GM23338 (cell line): ENCODE data around the gene TPM1. TPM values are rescaled to one million over a fixed set of nuclear protein-coding genes. Genes with fewer than 3 reads are reported as not detected.
A peak's percentile ranks its signal among the peaks of the same experiment; 100 is the strongest.

Source experiments
- ATAC-seq: fragments of 200-7000 bp; cut with Tn5 transposase; 3 replicates; pipeline ENCODE4 v1.9.1; 2020
- DNase-seq: peaks from one replicate; pipeline ENCODE4 v3.0.0-alpha.2; 2015; ENCODE audit warnings: low spot score
- H2AFZ ChIP-seq: fragments of 200-600 bp; sonication (generic); 2 replicates; pipeline ENCODE4 v1.8.0; 2016; ENCODE audit warnings: antibody characterized with exemption, mild to moderate bottlenecking, moderate library complexity
- H3F3A ChIP-seq: fragments of 200-600 bp; sonication (generic); replicated peaks from 2 replicates; pipeline ENCODE4 v1.8.0; 2017; ENCODE audit warnings: antibody characterized with exemption, mixed run types, low read depth
- H3K27ac ChIP-seq: fragments of 200-600 bp; sonication (generic); 2 replicates; pipeline ENCODE4 v1.6.1; 2016; ENCODE audit warnings: low read depth
- H3K27me3 ChIP-seq: fragments of 200-600 bp; sonication (generic); 2 replicates; pipeline ENCODE4 v1.8.0; 2016; ENCODE audit warnings: mild to moderate bottlenecking, mixed run types, moderate library complexity; ENCODE audit not compliant: insufficient read depth
- H3K36me3 ChIP-seq: fragments of 200-600 bp; sonication (generic); 2 replicates; pipeline ENCODE4 v1.8.0; 2016; ENCODE audit warnings: mild to moderate bottlenecking; ENCODE audit not compliant: insufficient read depth
- H3K4me1 ChIP-seq: fragments of 200-600 bp; sonication (generic); 2 replicates; pipeline ENCODE4 v1.8.0; 2016; ENCODE audit warnings: mild to moderate bottlenecking, moderate library complexity; ENCODE audit not compliant: insufficient read depth
- H3K4me2 ChIP-seq: fragments of 200-600 bp; sonication (generic); 2 replicates; pipeline ENCODE4 v1.7.1; 2017; ENCODE audit warnings: mixed run types
- H3K4me3 ChIP-seq: fragments of 200-600 bp; sonication (generic); 2 replicates; pipeline ENCODE4 v1.6.1; 2016; ENCODE audit warnings: mixed run types
- H3K79me2 ChIP-seq: fragments of 200-600 bp; sonication (generic); replicated peaks from 2 replicates; pipeline ENCODE4 v1.8.0; 2017; ENCODE audit warnings: mild to moderate bottlenecking; ENCODE audit not compliant: insufficient read depth
- H3K9me2 ChIP-seq: fragments of 200-600 bp; sonication (generic); 2 replicates; pipeline ENCODE4 v1.8.0; 2017; ENCODE audit not compliant: insufficient read depth
- H4K20me1 ChIP-seq: fragments of 200-600 bp; sonication (generic); replicated peaks from 2 replicates; pipeline ENCODE4 v1.8.0; 2017; ENCODE audit warnings: mild to moderate bottlenecking; ENCODE audit not compliant: insufficient read depth
- H3K27ac Mint-ChIP-seq: 2 replicates; pipeline ENCODE4 v1.8.0; 2020; ENCODE audit warnings: inconsistent platforms, mild to moderate bottlenecking, moderate library complexity, mixed read lengths
- H3K27me3 Mint-ChIP-seq: 3 replicates; pipeline ENCODE4 v1.8.0; 2022; ENCODE audit warnings: low read depth, mild to moderate bottlenecking, moderate library complexity, mixed read lengths, inconsistent platforms; ENCODE audit not compliant: insufficient read depth, poor library complexity
- H3K36me3 Mint-ChIP-seq: 3 replicates; pipeline ENCODE4 v1.8.0; 2021; ENCODE audit warnings: low read depth, mild to moderate bottlenecking, inconsistent platforms, moderate library complexity, mixed read lengths
- H3K4me1 Mint-ChIP-seq: 3 replicates; pipeline ENCODE4 v1.8.0; 2020; ENCODE audit warnings: mild to moderate bottlenecking, inconsistent platforms, mixed read lengths
- H3K4me3 Mint-ChIP-seq: 3 replicates; pipeline ENCODE4 v1.8.0; 2021; ENCODE audit warnings: moderate library complexity, mild to moderate bottlenecking, inconsistent platforms, mixed read lengths
- H3K9me3 Mint-ChIP-seq: 3 replicates; pipeline ENCODE4 v1.8.0; 2020; ENCODE audit warnings: moderate library complexity, mild to moderate bottlenecking, inconsistent platforms, mixed read lengths
- CREB1 ChIP-seq: fragments of 250-450 bp; sonication (Bioruptor Pico); IDR thresholded peaks from 2 replicates; pipeline ENCODE4 v1.5.0; 2020; ENCODE audit warnings: low read depth, mild to moderate bottlenecking, moderate library complexity
- EZH2 ChIP-seq: fragments of 200-600 bp; sonication (generic); IDR thresholded peaks from one replicate; pipeline ENCODE4 v1.8.0; 2017; ENCODE audit warnings: antibody characterized with exemption, mild to moderate bottlenecking, low read depth; ENCODE audit not compliant: unreplicated experiment
- EZH2phosphoT487 ChIP-seq: fragments of 200-600 bp; sonication (generic); IDR thresholded peaks from one replicate; pipeline ENCODE4 v1.8.1; 2018; ENCODE audit warnings: antibody characterized with exemption; ENCODE audit not compliant: unreplicated experiment
- NANOG ChIP-seq: IDR thresholded peaks from 2 replicates; pipeline ENCODE4 v1.6.1; 2016; ENCODE audit warnings: antibody characterized with exemption, borderline replicate concordance
- POLR2AphosphoS5 ChIP-seq: IDR thresholded peaks from 2 replicates; pipeline ENCODE4 v1.6.1; 2016; ENCODE audit warnings: antibody characterized with exemption, low read depth
- ZNF331 ChIP-seq: fragments of 250-450 bp; sonication (Bioruptor Pico); IDR thresholded peaks from 2 replicates; pipeline ENCODE4 v1.5.0; 2020; ENCODE audit warnings: low read depth, mild to moderate bottlenecking, moderate library complexity
- polyA plus RNA-seq: library from polyadenylated mRNA; unstranded; fragments of >200 nt; fragmentation: Nextera tagmentation; extraction: Ambion mirVana; gene quantifications from 2 replicates; pipeline ENCODE4 v1.2.1, GENCODE V29; 2016
- total RNA-seq: library from RNA; depleted of rRNA; stranded (reverse); fragments of >200 nt; shearing (Covaris generic); gene quantifications from 2 replicates; pipeline ENCODE4 v1.2.3, GENCODE V29; 2014
- TF ChIP-seq, protein P1 (sequence below), 2 experiments: fragments of 200-600 bp in 1 of 2; sonication (generic) in 1 of 2; conservative IDR thresholded peaks; 2 replicates each; pipeline versions ENCODE4 v1.5.1 to v1.6.1; 2016 to 2017; ENCODE audit warnings: antibody characterized with exemption in 2 of 2, low read depth in 2 of 2, mild to moderate bottlenecking in 2 of 2, moderate library complexity in 1 of 2
- TF ChIP-seq, protein P2 (sequence below): IDR thresholded peaks from one replicate; pipeline ENCODE4 v1.6.1; 2018; ENCODE audit warnings: antibody characterized with exemption; ENCODE audit not compliant: unreplicated experiment
- TF ChIP-seq, protein P3 (sequence below): fragments of 250-450 bp; sonication (Bioruptor Pico); IDR thresholded peaks from 2 replicates; pipeline ENCODE4 v1.5.0; 2020; ENCODE audit warnings: mild to moderate bottlenecking, moderate library complexity

Gene TPM1
- total and polyA plus RNA-seq, 2 experiments from 2014 or later, result 449 to 913 TPM

- Histone ChIP-seq H2AFZ (peak overlapping the region; percentile 65; the same call in 1 of the 2 replicates), H3K27me3 (no peaks in the 10 kb centered on the region), H3K4me3 (no peak overlapping the region), H3F3A (0 out of 2 replicates have a peak, but pooled peaks cover 5% of the 10 kb centered on the region), H3K27ac (no peak overlapping the region; the same call in 1 of the 2 replicates), H3K4me2 (no peak overlapping the region), H3K36me3 (no peaks in the 10 kb centered on the region), H3K79me2 (no peaks in the 10 kb centered on the region), H3K4me1 (peaks cover 11% of the 10 kb centered on the region; the same call in 1 of the 2 replicates), H4K20me1 (no peaks in the 10 kb centered on the region), H3K9me2 (no peaks in the 10 kb centered on the region)
- TF ChIP-seq ZNF331 (CRISPR knock-in tag) (no peak), NANOG (no peak), EZH2 (no peak), EZH2phosphoT487 (no peak), CREB1 (CRISPR knock-in tag) (no peak), POLR2AphosphoS5 (no peak)
- TF ChIP-seq, protein P1, sequence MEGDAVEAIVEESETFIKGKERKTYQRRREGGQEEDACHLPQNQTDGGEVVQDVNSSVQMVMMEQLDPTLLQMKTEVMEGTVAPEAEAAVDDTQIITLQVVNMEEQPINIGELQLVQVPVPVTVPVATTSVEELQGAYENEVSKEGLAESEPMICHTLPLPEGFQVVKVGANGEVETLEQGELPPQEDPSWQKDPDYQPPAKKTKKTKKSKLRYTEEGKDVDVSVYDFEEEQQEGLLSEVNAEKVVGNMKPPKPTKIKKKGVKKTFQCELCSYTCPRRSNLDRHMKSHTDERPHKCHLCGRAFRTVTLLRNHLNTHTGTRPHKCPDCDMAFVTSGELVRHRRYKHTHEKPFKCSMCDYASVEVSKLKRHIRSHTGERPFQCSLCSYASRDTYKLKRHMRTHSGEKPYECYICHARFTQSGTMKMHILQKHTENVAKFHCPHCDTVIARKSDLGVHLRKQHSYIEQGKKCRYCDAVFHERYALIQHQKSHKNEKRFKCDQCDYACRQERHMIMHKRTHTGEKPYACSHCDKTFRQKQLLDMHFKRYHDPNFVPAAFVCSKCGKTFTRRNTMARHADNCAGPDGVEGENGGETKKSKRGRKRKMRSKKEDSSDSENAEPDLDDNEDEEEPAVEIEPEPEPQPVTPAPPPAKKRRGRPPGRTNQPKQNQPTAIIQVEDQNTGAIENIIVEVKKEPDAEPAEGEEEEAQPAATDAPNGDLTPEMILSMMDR (conservative IDR thresholded peaks at IDR 0.05; ENCODE audit: low read depth in 2 of 2), result no peak
- TF ChIP-seq, protein P2, sequence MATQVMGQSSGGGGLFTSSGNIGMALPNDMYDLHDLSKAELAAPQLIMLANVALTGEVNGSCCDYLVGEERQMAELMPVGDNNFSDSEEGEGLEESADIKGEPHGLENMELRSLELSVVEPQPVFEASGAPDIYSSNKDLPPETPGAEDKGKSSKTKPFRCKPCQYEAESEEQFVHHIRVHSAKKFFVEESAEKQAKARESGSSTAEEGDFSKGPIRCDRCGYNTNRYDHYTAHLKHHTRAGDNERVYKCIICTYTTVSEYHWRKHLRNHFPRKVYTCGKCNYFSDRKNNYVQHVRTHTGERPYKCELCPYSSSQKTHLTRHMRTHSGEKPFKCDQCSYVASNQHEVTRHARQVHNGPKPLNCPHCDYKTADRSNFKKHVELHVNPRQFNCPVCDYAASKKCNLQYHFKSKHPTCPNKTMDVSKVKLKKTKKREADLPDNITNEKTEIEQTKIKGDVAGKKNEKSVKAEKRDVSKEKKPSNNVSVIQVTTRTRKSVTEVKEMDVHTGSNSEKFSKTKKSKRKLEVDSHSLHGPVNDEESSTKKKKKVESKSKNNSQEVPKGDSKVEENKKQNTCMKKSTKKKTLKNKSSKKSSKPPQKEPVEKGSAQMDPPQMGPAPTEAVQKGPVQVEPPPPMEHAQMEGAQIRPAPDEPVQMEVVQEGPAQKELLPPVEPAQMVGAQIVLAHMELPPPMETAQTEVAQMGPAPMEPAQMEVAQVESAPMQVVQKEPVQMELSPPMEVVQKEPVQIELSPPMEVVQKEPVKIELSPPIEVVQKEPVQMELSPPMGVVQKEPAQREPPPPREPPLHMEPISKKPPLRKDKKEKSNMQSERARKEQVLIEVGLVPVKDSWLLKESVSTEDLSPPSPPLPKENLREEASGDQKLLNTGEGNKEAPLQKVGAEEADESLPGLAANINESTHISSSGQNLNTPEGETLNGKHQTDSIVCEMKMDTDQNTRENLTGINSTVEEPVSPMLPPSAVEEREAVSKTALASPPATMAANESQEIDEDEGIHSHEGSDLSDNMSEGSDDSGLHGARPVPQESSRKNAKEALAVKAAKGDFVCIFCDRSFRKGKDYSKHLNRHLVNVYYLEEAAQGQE, result no peak
- TF ChIP-seq, protein P3, sequence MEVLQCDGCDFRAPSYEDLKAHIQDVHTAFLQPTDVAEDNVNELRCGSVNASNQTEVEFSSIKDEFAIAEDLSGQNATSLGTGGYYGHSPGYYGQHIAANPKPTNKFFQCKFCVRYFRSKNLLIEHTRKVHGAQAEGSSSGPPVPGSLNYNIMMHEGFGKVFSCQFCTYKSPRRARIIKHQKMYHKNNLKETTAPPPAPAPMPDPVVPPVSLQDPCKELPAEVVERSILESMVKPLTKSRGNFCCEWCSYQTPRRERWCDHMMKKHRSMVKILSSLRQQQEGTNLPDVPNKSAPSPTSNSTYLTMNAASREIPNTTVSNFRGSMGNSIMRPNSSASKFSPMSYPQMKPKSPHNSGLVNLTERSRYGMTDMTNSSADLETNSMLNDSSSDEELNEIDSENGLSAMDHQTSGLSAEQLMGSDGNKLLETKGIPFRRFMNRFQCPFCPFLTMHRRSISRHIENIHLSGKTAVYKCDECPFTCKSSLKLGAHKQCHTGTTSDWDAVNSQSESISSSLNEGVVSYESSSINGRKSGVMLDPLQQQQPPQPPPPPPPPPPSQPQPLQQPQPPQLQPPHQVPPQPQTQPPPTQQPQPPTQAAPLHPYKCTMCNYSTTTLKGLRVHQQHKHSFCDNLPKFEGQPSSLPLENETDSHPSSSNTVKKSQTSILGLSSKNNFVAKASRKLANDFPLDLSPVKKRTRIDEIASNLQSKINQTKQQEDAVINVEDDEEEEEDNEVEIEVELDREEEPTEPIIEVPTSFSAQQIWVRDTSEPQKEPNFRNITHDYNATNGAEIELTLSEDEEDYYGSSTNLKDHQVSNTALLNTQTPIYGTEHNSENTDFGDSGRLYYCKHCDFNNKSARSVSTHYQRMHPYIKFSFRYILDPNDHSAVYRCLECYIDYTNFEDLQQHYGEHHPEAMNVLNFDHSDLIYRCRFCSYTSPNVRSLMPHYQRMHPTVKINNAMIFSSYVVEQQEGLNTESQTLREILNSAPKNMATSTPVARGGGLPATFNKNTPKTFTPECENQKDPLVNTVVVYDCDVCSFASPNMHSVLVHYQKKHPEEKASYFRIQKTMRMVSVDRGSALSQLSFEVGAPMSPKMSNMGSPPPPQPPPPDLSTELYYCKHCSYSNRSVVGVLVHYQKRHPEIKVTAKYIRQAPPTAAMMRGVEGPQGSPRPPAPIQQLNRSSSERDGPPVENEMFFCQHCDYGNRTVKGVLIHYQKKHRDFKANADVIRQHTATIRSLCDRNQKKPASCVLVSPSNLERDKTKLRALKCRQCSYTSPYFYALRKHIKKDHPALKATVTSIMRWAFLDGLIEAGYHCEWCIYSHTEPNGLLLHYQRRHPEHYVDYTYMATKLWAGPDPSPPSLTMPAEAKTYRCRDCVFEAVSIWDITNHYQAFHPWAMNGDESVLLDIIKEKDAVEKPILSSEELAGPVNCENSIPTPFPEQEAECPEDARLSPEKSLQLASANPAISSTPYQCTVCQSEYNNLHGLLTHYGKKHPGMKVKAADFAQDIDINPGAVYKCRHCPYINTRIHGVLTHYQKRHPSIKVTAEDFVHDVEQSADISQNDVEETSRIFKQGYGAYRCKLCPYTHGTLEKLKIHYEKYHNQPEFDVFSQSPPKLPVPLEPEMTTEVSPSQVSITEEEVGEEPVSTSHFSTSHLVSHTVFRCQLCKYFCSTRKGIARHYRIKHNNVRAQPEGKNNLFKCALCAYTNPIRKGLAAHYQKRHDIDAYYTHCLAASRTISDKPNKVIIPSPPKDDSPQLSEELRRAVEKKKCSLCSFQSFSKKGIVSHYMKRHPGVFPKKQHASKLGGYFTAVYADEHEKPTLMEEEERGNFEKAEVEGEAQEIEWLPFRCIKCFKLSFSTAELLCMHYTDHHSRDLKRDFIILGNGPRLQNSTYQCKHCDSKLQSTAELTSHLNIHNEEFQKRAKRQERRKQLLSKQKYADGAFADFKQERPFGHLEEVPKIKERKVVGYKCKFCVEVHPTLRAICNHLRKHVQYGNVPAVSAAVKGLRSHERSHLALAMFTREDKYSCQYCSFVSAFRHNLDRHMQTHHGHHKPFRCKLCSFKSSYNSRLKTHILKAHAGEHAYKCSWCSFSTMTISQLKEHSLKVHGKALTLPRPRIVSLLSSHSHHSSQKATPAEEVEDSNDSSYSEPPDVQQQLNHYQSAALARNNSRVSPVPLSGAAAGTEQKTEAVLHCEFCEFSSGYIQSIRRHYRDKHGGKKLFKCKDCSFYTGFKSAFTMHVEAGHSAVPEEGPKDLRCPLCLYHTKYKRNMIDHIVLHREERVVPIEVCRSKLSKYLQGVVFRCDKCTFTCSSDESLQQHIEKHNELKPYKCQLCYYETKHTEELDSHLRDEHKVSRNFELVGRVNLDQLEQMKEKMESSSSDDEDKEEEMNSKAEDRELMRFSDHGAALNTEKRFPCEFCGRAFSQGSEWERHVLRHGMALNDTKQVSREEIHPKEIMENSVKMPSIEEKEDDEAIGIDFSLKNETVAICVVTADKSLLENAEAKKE (CRISPR knock-in tag), result no peak
- Mint-ChIP-seq H3K27me3 (peaks cover 6% of the 10 kb centered on the region), H3K9me3 (no peaks in the 10 kb centered on the region), H3K4me1 (peaks cover 15% of the 10 kb centered on the region), H3K36me3 (no peaks in the 10 kb centered on the region; the same call in 2 of the 3 replicates), H3K27ac (no peak overlapping the region), H3K4me3 (no peak overlapping the region)
- ATAC-seq (peak; percentile 27; the same call in 2 of the 3 replicates), DNase-seq (no peak)
These were observed 7.3 kb upstream of the TPM1 start for GRCh38 chr15:63035253-63035652.
